Dermis blood vessel endothelial cell (primary cell): ENCODE measurements around the gene ZNF575. TPM values are rescaled to one million over a fixed set of nuclear protein-coding genes. Genes with fewer than 3 reads are reported as not detected.
"Not testable (repeated sequence)": the region's sequence is repeated elsewhere in the genome, so short reads cannot be mapped to it uniquely, and the experiment has no call there.

Source experiments
- DNase-seq: peaks from one replicate; pipeline ENCODE4 v3.0.0; 2010
- total RNA-seq: library from RNA; depleted of rRNA; stranded (reverse); fragments of >200 nt; gene quantifications from 2 replicates; pipeline ENCODE4 v1.2.3, GENCODE V29; 2014

Gene ZNF575
- total RNA-seq, 1 donor from 2014 or later = not detected

DNA sequence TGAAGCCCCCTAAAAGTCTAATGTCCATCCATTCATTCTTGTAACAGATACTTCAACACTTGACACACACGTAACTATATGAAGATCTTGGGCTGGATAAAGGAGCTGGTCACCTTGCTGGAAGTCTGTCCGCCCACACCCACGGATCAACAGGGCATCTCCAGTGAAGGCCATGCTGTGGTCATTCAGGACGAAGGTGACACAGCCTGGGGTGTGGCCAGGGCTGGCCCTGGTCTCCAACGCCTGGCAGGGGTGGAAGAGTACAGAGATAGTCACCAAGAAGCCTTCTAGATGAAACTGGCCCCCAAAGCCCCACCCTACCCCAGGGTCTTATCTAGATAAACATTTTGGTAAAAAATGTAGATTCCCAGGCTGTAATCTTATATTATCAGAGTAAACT, 21.7 kb upstream of the ZNF575 start:
- DNase-seq = no peak

DNA sequence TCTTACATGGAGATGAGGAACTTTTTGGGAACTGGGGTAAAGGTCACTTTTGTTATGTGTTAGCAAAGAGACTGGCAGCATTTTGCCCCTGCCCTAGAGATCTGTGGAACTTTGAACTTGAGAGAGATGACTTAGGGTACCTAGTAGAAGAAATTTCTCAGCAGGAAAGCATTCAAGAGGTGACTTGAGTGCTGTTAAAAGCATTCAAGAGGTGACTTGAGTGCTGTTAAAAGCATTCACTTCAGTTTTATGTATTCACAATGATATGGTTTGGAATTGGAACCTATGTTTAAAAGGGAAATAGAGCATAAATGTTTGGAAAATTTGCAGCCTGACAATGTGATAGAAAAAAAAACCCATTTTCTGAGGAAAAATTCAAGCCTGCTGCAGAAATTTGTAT, 20.6 kb upstream of the ZNF575 start:
- DNase-seq = not testable (repeated sequence)

DNA sequence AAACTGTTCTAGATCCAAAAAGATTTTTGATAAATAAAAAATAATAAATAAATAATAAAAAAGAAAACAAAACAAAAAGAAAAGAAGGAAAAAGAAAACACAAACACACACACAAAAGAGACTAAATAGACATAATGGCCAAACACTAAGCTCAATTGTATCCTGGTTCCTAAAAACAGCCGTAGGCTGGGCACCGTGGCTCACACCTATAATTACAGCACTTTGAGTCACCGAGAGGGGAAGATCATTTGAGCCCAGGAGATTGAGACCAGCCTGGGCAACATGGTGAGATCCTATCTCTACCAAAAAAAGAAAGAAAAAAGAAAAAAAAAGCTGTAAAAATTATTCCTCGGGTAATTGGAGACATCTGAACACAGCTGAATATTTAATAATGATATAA, 14.9 kb upstream of the ZNF575 start:
- no peak for DNase-seq

DNA sequence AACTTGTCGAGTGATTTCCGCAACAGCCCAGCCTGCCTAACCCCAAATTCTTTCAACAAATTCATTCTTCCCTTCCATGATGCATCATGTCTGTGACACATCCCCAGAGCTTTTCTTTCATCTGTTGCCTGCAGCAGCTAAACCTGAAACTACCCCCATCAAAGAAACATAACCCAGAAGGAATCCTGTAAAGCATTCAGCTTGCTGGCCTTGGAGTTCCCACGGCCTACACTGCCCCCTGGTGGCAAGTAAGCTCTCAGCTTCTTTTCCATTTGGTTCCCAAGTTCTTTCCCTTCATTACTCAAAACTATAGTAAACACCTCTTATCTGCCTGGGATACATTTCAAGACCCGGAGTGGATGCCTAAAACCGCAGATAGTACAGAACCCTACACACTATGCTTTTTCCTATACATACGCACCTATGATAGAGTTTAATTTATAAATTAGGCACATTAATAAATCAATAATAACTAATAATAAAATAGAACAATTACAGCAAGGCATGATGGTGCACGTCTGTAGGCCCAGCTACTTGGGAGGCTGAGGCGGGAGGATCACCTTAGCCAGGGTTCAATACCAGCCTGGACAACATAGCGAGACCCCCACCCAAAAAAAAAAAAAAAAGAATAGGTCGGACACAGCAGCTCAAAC, 13.4 kb upstream of the ZNF575 start:
- peak; percentile 92 for DNase-seq

DNA sequence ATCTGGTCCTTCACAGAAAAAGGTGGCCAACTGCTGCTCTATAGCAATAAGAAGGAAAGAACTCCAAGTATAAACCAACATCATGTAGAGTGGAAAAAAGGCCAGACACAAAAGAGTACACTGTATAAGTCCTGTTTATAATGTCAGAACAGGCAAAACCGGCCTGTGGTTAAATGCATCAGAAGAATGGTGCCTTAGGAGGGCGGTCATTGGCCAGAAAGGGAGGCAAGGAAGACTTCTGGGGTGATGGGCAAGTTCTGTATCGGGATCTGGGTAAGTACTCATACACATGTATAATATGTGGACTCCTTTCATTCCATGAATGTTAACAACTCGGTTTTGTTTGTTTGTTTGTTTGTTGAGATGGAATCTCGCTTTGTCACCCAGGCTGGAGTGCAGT, 10.1 kb upstream of the ZNF575 start:
- no peak for DNase-seq

DNA sequence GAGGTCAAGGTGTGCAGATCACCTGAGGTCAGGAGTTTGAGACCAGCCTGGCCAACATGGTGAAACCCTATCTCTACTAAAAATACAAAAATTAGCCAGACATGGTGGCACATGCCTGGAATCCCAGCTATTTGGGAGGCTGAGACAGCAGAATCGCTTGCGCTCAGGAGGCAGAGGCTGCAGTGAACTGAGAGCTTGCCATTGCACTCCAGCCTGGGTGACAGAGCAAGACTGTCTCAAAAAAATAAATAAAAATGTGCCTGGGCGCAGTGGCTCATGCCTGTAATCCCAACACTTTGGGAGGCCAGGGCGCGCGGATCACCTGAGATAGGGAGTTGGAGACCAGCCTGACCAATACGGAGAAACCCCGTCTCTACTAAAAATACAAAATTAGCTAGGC, 9.3 kb upstream of the ZNF575 start:
- not testable (repeated sequence) for DNase-seq

DNA sequence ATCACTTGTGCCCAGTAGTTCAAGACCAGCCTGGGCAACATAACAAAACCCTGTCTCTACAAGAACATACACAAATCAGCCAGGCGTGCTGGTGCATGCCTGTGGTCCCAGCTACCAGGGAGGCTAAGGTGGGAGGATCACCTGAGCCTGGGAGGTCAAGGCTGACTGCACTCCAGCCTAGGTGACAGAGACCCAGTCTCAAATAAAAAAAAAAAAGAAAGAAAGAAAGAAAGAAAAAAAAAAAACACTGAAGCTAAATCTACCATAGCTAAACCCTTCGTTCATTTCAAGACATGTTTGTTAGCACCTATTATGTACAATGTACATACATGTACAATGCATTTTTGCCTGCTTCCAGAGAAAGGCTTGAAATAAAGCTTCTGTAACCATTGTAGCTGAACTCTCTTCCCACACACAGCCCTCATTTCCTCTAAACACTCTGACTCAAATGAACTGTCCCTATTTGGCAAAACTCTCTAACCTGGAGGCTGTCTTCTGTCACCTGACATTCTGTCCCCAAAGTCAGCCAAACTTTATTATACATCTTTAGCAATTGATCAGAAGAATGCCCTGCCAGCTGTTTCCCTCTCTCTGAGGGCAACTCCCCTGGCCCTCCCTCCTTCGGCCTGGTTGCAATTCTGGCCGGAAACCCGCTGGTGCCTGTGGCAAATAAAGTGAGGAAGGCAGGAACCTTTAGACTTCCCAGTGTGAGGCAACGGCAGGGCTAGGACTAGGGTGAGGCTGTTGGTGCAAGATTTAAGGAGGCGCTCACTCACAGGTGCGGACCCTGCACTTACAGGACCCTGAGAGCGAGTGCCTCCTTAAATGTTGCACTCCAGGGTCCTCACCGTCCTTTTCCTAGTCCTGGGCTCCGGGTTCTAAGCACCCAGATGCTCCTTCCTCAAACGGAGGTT, 7.8 kb upstream of the ZNF575 start:
- peak; percentile 58 for DNase-seq

DNA sequence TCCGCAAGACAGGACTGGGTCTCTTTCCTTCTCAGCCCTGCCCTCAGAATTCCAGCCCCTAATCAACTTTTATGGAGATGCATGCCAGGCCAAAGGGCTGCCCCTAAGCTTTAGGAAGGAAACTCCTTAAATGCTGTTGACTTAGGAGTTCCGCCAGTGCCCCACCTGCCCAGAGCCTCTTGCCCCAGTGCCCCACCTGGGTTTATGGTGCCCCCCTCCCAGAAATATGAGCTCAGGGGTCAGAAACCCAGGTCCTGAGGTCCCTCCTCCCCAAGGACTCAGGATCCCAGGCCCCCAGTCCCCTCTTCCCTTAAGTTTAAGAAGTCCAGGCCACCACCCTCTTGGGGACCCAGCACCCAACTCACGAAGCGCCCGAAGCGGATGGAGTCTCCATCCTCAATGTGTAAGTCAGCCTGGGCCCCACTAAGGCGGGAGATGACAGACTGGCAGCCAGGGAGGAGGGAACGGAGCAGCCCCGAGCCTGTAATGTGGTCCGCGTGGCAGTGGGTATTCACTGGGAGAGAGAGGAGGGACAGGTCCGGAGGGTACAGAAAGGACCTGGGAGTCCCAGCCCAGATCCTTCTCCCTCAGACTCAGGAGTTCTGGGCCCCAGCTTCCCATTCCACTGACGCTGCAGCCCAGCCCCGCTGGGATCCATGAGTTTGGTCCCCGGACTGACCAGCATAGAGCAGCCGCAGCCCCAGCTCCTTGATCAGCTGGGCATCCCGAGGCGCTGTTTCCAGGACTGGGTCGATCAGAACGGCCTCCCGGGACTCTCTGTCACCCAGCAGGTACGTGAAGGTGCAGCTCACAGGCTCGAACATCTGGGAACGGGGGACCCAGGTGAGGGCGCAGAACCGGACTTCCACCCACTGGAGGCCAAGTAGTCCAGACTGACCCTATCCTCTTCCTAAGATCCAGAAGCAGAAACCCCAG, 6.9 kb upstream of the ZNF575 start:
- peak; percentile 34 for DNase-seq

DNA sequence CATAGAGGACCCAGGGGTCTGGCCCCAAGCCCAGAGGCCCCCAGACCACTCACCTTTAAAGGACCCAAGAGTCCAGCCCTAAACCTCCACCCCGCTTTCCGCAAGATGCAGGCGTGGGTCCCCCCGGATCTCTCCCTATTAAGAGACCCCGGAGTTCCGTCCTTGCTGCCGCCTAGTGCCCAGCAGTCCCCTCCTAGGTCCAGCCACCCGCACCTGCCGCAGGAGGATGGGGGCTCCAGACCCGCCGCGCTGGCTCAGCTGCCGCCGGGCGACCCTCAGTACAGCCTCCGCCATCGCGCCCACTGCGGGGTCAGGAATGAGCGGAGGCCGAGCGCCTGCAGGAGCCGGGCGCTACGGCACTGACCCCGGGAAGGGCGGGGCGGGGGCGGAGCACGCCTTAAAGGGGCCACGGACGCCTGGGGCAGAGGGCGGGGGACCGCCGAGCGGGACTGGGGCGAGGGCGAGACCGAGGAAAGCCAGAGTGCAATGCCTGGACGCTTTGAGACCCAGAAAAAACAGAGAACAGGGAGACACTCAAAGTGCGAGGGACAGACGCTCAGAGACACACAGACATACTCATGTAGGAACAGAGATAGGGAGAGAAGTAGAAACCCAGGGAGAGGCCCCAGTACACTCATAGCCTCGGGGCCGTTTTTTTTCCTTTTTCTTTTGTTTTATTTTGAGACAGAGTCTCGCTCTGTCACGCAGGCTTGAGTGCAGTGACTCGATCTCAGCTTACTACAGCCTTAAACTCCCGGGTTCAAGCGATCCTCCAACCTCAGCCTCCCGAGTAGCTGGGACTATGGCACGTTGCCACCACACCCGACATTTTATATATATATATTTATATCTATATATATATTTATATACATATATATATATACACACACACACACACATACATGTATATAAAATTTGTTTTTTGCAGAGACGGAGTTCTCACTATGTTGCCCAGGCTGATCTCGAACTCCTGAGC, 5.8 kb upstream of the ZNF575 start, which contains the start of gene ETHE1:
TSS of gene ETHE1 (minus strand) at position 318 of the 976 bp plus-strand sequence. CDS start at position 294, 24 bp downstream.
- DNase-seq = peak; percentile 70

DNA sequence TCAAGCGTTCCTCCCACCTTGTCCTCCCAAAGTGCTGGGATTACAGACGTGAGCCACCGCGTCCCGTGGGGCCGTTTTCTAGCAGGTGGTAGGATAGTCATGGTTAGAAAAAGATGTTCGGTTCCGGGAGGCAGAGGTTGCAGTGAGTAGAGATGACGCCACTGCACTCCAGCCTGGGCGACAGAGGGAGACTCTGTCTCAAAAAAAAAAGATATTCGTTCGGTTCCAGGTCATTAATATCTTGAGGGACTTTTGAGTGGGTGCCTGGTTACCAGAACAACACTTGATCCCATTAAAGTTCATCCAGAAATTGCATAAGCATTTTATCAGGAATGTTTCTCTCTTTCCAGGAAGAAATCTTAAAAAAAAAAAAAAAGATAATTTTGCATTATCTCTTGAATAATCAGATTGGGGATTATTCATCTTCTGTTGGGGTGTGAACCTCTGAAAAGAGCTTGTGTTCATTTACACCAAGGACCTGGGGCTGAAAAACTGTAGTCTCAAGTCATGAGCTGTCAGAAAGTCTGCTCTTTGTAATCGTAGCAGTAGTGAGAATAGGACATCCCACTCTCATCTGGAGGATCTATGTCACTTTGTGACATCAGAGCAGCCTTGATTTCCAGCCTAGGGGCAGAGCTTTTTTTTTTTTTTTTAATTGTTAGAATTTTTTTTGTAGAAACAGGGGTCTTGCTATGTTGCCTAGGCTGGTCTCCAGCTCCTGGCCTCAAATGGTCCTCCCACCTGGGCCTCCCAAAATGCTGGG, 4.9 kb upstream of the ZNF575 start:
- DNase-seq = no peak

DNA sequence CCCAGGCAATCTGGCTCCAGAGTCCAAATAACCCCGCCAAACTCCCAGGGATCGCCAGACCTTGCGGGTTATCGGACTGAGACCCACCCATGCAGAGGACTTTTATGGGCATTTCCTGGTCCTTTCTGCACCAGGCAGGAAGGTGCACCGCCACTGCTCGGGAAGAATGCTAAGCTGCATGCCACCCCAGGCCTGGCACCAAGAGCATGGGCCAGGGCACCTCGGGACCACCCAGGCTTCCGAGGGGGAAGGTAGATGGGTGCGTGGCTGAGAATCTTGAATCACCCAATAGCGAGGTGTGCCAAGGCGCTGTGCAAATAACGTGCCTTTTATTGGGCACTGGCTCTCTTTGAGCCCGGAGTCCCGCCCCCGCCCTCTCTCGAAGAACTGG, 422 bp upstream of the ZNF575 start:
- DNase-seq = no peak

DNA sequence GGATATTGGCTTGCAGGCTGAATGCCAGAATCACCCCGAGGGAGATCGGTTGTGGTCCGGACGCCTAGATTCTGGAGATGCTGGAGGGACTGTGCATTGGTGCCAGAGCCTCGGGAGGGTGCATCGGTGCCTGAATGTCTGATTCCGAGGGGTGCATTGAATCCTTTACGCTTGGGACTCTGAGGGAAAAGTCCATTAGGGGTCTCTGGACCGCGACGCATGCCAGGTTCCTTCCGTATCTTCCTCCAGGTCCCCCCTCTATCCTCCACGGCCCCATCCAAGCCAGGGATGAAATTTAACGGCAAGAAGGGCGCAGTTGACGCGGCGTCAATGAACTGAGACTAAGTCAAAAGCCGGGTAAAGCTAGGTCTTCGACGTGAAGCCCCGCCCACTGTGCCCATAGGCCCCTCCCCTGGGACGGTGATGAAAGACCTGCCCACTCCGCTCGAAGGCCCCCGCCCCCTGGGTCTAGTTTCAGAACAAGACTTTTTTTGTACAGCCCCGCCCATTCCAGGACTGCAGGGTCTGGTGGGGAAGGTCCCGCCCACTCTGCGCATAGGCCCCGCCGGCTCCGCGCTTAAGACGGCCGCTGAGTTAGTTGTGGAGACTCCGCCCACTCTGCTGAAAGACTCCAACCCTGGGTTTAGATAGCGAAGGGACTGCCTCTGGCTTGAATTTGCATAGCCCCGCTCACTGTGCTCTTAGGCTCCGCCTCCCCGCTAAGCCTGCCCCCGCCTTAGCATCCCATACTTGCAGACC, 737 bp downstream of the ZNF575 start:
- peak; percentile 100 for DNase-seq

DNA sequence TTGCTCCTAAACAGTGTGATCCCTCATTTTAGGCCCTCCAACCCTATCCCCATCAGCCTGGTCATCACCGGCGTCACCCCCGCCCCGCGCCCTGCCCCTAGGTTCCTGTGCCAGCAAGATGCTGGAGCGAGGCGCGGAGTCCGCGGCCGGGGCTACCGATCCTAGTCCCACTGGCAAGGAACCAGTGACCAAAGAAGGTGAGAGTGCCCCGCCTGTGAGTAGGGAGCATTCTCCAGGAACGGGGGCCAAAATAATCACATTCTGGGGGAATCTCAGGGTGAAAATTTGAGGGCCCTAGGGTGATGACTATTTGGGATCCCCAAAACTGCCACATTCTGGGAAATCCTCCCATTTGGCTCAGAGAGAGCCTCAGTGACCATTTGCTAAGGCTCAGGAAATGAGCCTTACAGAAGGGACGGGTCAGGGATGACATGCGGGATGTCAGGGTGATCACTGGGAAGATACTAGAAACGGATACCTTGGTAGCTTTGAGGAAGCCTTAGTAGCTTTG, 1.4 kb downstream of the ZNF575 start:
- no peak for DNase-seq

DNA sequence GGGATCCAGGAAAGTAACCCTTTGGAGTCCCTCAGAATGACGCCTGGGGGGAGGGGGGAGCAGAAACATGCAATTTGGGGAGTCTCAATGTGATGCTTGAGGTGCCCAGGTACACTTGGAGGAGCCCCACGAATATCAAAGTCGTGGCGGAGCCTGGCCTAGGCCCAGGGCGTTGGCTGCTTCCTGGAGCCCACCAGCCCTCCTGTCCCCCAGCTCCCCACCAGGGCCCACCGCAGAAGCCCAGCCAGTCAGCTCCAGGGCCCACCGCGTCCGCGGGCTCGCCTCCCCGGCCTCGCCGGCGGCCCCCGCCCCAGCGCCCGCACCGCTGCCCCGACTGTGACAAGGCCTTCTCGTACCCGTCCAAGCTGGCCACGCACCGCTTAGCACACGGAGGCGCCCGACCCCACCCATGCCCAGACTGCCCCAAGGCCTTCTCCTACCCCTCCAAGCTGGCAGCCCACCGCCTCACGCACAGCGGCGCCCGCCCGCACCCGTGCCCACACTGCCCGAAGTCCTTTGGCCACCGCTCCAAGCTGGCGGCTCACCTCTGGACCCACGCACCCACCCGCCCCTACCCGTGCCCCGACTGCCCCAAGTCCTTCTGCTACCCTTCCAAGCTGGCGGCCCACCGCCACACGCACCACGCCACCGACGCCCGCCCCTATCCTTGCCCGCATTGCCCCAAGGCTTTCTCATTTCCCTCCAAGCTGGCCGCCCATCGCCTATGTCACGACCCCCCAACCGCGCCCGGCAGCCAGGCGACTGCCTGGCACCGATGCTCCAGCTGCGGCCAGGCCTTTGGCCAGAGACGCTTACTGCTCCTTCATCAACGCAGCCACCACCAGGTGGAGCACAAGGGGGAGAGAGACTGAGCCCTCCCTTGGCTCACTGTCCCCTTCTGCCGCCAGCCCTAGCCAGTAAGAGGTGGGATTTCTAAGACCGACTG, 2.1 kb downstream of the ZNF575 start:
- peak; percentile 83 for DNase-seq

DNA sequence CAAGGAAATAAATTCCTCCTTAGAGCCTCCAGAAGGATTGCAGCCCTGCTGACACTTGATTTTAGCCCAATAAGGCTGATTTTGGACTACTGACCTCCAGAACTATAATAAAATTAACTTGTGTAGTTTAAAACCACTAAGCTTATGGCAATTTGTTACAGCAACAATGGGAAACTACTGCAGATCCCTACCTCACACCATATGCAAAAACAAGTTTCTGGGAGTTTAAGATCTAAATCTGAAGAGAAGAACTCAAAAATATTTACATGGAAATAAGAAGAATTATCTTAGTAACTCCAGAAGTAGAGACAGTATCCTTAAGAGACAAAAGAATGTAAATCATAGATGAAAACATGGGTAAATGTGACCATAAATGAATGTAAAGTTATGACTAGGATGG, 5.9 kb downstream of the ZNF575 start:
- DNase-seq = no peak

DNA sequence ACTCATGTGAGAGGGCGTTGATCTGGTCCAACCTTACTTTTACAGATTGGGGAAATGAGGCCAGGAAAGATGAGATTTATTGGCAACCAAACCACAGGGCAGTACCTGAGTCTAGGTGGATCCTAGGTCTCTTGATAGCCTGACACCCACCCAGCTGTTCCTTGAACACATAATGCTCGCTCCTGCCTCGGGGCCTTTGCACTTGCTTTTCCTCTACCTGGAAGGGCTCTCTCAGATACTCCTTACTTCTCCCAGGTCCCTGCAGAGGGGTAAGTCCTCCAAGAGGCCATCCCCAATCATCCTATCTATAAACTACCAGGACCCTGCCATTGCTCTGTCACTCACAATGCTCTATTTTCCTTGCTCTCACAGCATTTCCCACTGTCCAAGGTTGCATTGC, 7.4 kb downstream of the ZNF575 start:
- no peak for DNase-seq

DNA sequence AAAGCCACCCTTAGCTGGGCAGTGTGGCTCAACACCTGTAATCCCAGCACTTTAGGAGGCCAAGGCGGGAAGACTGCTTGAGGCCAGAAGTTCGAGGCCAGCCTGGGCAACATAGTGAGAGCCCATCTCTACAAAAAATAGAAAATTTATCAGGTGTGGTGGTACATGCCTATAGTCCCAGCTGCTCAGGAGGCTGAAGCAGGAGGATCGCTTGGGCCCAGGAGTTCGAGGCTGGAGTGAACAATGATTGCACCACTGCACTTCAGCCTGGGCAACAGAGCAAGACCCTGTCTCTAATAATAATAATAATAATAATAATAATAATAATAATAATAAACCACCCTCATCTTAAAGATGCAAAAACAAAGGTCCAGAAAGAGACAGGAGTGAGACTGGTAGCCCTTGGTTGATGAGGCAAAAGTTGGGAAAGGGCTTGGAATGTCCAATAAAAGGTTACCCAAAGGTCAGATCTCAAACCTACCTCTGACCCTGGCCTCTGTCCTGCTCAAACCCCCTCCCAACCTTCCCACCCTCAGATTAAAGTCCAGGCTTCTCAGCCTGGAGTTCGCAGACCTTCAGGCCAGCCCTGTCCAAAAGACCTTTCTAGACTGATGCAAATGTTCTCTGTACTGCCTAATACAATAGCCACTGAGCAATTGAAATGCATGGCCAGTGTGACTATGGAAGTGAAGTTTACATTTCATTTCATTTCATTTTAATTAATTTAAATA, 9.1 kb downstream of the ZNF575 start:
- DNase-seq = no peak

DNA sequence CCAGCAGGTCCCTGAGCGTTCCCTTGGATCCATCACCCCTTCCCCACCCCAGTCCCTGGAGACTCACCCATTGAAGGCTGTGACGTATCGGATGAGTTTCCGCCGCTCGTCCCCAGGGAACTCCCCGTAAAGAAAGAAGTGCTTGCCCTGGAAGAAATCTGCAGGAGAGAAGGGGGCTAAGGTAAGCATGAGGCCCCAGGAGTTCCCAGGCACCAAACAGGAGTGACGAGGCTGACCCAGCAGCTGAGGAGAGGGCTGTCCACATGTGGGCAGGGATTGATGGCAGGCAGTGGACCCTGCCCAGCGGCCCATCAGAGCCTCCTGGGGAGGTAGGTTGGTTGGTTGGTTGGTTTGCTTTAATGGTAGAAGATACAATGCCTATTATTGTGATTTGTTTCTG, 11.1 kb downstream of the ZNF575 start:
- no peak for DNase-seq
